ENCODE data around the gene KRT71. TPM values are rescaled to one million over a fixed set of nuclear protein-coding genes. Genes with fewer than 3 reads are reported as not detected.
A peak's percentile ranks its signal among the peaks of the same experiment; 100 is the strongest.

The KRT71 gene
- total RNA-seq, 2 donors from 2014 or later: not detected

DNA sequence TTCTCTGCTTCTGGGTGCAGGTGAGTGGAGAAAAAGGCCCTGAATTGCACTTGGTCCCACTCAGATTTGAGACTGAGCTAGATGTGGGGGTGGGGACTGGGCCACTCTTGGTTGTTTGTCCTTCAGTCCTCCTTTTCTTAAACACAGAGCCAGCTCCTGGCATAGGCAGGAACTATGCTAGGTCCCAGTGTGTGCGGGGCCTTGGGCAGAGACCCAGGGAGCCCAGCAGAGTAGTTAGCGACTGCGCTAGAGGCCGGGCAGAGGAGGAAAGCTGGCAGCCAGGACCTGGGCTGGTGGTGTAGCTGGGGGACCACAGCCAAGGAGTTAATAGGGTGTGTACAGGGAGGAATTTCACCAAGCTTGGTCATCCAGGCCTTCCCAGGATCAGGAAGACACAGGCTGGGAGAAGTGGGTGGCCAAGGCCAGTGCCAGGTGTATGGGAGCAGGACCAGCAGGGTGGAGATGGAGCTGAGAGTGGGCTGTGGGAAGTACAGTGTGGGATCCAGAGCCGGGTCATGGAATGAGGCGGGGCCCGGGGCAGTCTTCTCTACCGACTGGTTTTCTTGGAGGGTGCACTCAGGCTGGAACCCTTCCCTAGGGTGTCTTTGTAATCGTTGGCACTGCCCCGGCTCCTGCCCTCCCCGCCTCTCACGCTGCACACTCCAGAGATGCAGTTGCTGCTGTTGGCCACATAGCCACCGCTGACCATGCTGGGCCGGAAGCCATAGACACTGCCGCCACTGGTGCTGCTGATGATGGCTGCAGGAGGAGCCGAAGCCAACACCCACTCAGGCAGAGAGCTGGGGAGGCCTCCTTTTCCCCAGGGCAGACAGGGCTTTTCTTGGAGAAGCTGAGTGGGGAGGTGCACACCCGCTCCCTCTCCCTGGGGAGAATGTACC lies 8.7 kb downstream of the KRT71 start:
- DNase-seq (no peak), ATAC-seq (peak; percentile 68 to 88)
- intact Hi-C loops (cut with DNase I): no loop called here

DNA sequence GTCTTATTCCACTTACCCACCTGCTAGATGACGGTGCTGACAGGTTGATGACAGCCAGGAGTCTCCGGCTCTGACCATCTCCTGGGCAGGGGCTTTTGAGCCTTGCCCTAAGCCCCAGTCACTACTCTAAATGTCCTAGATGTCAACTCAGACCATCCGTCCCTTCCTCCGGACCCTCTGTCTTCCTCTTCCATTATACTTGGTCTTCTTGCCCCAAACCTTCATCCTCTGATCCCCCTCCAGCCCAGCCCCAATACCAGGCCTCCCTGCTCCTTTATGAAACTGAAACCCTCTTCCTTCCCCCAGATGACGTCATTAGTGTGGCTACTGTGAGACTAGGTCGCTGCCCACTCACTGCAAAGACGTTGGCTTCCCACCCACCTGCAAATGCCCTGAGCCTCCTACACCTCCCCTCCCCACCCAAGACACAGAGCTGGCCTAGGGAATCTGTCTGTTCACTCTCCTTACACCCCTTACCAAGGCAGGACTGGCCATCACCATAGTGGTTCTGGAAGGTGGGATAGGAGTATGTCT lies 10.1 kb downstream of the KRT71 start:
- DNase-seq: no peak
- intact Hi-C loops (cut with DNase I): no loop called here
- ATAC-seq: no peak

GRCh38 chr12:52542157-52542556 lies 10.8 kb downstream of the KRT71 start:
- ATAC-seq: no peak
- DNase-seq: no peak
- intact Hi-C loops (cut with DNase I): no loop called here

DNA sequence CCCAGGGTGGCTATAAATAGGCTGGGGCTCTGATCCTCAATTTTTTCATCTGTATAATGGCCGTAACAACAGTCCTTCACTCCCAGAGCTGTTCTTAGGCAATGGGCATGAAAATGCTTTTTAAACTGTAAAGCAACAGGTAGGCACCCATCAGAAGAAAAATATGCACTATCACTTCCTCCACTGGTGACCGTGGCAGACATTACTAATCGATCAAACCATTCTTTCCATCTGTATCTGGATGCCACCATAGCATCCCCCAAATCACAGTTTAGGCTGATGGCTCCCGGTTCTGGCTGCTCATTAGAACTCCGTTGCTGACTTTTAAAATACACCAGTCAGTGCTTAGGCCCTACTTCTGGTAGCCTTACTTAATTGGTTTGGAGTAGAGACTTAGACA lies 11.2 kb downstream of the KRT71 start:
- ATAC-seq (no peak), DNase-seq (no peak)
- intact Hi-C loops (cut with DNase I): no loop called here

DNA sequence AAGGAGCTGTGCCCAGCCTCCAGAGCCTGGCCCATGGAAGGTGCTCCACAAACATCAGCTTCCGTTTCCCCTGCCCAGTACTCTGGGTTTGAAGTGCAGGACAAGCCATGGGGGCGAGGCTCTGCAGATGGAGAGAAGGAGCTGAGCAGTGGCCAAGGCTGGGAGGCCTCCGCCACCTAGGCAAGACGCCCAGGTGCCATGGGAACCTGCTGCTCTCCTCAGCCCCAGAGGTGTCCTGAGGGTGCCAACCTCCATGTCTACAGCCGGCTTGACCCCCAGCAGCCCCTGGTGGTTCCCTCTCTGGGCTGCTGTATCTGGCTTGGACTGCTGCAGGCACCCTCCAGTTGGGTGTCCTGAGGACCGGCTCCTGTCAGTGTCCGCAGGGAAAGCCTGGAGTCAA lies 12.4 kb downstream of the KRT71 start:
- DNase-seq (no peak), ATAC-seq (no peak)
- intact Hi-C loops (cut with DNase I): no loop called here

DNA sequence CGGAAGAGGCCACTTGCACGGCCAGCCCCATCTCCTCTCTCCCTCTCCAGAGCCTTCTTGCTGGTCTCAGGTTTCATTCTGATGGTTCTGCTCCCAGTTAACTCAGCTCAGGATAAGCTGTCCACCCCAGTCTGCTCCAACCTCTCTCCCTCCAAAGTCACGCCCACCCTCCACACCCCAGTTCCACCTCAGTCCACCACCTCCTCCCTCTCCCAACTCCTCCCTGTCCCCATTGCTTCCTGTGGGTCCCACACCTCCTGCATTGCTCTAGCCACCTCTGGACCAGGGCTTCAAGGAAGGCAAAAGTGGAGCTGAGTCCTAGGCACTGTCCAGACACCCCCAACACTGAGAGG lies 13.1 kb downstream of the KRT71 start:
- intact Hi-C loops (cut with DNase I): no loop called here
- ATAC-seq: no peak
- DNase-seq: no peak

GRCh38 chr12:52539083-52539820 lies 13.7 kb downstream of the KRT71 start:
- intact Hi-C loops (cut with DNase I): no loop called here
- no peak for ATAC-seq

DNA sequence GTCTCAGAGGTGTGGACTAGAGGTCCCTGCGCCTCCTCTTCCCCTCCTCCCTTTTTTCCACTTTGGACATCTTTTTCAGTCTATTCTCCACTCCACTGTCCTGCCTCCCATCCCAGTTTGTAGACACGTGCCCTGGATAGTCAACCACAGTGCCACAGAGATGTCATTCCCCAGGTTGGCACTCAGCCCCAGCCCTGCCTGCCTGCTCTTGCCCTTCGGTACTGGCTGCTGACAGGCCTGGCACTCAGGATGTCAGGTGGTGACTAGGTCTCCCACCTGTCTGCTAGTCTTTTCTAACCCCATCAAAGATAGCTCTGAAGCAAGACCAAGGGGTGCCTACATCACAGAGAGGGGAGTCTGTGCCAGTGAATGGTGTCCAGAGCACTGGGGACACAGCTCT lies 15.8 kb downstream of the KRT71 start:
- intact Hi-C loops (cut with DNase I): no loop called here
- DNase-seq: no peak
- ATAC-seq: no peak

More at GRCh38 chr12:52539083-52539820, 13.7 kb downstream of the KRT71 start:
- DNase-seq: no peak

DNA sequence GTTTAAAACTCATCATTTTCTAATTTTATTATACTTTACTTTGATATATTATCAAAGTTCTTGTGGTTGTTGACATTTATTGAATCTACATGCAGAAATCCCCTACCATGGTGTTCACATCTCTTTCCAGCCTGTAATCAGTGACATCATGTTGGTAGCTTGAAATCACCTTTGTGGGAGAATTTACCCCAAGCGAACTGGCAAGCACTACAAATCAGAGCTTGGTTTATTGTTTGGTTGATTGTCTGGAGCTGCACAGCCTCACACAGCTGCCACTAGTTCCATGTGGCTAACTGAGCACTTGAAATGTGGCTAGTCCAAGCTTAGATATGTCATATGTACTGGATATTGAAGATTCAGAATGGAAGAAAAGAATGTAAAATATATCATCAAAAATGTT lies 17.4 kb downstream of the KRT71 start:
- intact Hi-C loops (cut with DNase I): no loop called here
- no peak for ATAC-seq

DNA sequence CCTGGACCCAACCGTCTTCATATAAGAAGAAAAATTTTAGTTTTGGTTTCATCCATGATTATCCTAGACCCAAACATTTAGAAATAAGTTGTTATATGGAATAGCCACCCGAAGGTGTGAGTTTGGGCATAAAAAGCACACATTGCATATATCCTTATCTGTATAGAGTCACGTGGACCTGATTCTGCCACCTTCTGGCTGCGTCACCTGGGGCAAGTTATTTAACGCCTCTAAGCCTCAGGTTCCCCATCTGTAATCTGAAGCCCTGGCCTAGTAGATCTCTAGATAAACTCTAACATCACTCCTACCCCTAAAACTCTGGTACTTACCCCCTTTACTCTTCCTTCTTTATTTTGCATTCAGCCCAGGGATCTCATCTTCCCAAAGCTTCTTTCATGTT lies 18.5 kb downstream of the KRT71 start:
- intact Hi-C loops (cut with DNase I): no loop called here

More for the DNA sequence above, 17.4 kb downstream of the KRT71 start:
- DNase-seq: no peak

GRCh38 chr12:52533686-52534470 lies 19.1 kb downstream of the KRT71 start:
- intact Hi-C loops (cut with DNase I): no loop called here
- ATAC-seq (peak in 1 of 2 donors; percentile 27), DNase-seq (no peak)

More for the DNA sequence above, 18.5 kb downstream of the KRT71 start:
- no peak for ATAC-seq
- no peak for DNase-seq

DNA sequence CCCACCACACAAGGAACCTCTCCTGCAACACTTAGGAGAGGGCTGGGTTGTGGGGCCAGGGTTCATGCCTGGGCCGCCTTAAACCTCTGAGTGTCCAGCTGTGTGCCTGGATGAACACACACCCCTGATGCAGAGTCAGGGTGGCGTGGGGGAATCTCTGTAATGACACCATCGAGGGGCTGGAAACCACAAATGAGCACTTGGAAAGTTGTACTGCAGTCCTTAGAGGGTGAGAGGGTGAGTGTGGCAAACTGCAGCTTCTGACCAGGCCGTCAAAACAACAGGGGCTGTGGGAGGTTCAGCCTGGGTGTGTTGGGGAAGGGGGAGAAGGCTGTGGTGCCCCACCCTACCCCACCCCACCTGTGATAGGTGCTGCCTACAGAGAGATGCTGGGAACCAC lies 20.3 kb downstream of the KRT71 start:
- ATAC-seq (no peak), DNase-seq (no peak)
- intact Hi-C loops (cut with DNase I): no loop called here

DNA sequence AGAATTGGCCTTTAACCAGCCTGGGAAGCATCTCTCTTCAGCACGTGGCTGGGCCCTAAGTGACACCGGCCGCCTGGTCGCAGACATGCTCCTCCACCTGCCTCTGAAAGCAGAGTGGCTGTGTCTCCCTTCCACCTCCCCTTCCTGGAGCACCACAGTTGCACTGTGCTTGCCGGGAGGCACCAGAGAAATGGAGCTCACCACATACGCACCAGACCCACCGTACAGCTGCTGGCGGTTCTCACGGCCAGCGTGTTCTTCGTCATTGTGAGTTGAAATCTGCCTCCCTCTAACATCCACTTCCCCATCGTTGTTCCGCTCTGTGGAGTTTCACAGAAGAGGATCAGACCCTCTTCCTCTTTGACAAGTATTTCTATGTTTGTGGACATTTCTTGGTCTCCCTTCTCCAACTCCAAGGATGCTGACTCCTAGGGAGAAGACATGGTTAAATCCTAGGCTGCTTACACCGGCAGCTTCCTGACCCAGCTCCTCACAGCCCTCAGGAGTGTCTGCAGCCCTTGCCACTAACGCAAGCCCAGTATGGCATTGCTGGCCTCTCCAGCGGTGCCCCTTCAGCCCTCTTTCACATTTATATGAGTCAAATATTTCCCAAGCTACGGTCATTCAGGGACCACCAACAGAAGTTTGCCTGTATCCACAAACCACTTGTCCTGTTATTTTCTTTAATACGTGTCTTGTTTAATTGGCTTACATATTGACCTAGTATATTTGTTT lies 21.2 kb downstream of the KRT71 start:
- intact Hi-C loops (cut with DNase I): no loop called here
- ATAC-seq (no peak), DNase-seq (no peak)

- DNase-seq (no peak), ATAC-seq (no peak)
- intact Hi-C loops (cut with DNase I): no loop called here
Observed at GRCh38 chr12:52530905-52531304, 22.0 kb downstream of the KRT71 start.

DNA sequence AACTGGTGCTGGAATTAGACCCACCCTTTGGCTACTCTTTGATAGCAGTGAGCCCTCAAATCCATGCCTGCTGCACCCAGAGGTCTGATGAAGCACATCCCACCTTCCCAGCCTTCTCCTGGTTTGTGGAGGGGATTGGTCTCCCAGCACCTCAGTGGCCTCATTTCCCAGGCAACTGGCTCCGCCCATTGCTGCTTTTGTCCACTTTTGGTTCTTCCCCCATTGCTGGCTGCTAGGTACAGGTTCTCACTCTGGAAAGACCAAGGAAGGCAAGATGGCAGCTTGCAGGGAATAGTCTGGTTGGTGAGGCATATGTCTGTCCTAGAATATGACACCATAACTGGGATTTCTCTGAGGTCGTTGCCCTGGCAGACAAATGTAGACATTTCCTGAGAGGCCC lies 22.6 kb downstream of the KRT71 start:
- intact Hi-C loops (cut with DNase I): no loop called here
- DNase-seq: no peak
- no peak for ATAC-seq

- no peak for DNase-seq
- ATAC-seq: no peak
- intact Hi-C loops (cut with DNase I): no loop called here
Observed at GRCh38 chr12:52529846-52530245, 23.1 kb downstream of the KRT71 start.

- DNase-seq: no peak
- ATAC-seq: no peak
Observed at GRCh38 chr12:52529417-52529816, 23.5 kb downstream of the KRT71 start.

GRCh38 chr12:52528641-52529143 lies 24.3 kb downstream of the KRT71 start:
- no peak for ATAC-seq
- intact Hi-C loops (cut with DNase I): no loop called here
- no peak for DNase-seq

More at GRCh38 chr12:52529417-52529816, 23.5 kb downstream of the KRT71 start:
- intact Hi-C loops (cut with DNase I): no loop called here
